Testis (tissue), 2 donors: ENCODE data around the gene EYS.

Source experiments
- CTCF ChIP-seq, 3 experiments: fragments of 450-650 bp in 2 of 3; fragments of 200-600 bp in 1 of 3; sonication (generic) in 1 of 3; IDR thresholded peaks; one replicate each; pipeline ENCODE4 v1.5.1; 2016 to 2019; ENCODE audit warnings: antibody characterized with exemption in 3 of 3, mild to moderate bottlenecking in 2 of 3, moderate library complexity in 1 of 3
- POLR2A ChIP-seq: fragments of 450-650 bp; IDR thresholded peaks from one replicate; pipeline ENCODE4 v1.6.1; 2017; ENCODE audit warnings: antibody characterized with exemption, mild to moderate bottlenecking, moderate library complexity

GRCh38 chr6:65117817-65118409 lies 589.1 kb downstream of the EYS start:
- no peak for TF ChIP-seq CTCF (IDR thresholded peaks at IDR 0.05)
- no peak for TF ChIP-seq POLR2A
